ENCODE measurements around the gene NR1H4.

DNA sequence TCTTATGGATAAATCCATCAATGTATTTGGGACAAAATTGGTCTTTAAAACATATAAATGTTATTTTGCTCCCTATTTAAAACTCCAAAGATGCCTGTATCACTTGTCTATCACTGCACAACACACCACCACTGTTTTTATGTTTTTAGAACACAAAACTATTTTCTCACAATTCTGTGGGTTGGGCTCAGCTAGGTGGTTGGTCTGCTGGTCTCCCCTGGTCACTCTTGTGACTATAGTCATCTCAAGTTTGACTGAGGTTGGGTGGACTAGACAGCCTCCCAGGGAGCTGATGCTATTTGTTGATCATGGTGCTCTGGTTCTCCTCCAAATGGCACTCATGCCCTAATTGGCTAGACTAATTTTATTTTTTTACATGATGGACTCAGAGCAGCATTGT, 39.5 kb upstream of the NR1H4 start:
- no peak for TF ChIP-seq TAF1 (conservative IDR thresholded peaks at IDR 0.05)
- no peak for TF ChIP-seq CTCF (IDR thresholded peaks at IDR 0.05; ENCODE audit: low read depth, low read length, missing input control)
- no peak for TF ChIP-seq FOXA1 (IDR thresholded peaks at IDR 0.05)
- TF ChIP-seq ATF3 (IDR thresholded peaks at IDR 0.05): no peak
- TF ChIP-seq, protein P1, sequence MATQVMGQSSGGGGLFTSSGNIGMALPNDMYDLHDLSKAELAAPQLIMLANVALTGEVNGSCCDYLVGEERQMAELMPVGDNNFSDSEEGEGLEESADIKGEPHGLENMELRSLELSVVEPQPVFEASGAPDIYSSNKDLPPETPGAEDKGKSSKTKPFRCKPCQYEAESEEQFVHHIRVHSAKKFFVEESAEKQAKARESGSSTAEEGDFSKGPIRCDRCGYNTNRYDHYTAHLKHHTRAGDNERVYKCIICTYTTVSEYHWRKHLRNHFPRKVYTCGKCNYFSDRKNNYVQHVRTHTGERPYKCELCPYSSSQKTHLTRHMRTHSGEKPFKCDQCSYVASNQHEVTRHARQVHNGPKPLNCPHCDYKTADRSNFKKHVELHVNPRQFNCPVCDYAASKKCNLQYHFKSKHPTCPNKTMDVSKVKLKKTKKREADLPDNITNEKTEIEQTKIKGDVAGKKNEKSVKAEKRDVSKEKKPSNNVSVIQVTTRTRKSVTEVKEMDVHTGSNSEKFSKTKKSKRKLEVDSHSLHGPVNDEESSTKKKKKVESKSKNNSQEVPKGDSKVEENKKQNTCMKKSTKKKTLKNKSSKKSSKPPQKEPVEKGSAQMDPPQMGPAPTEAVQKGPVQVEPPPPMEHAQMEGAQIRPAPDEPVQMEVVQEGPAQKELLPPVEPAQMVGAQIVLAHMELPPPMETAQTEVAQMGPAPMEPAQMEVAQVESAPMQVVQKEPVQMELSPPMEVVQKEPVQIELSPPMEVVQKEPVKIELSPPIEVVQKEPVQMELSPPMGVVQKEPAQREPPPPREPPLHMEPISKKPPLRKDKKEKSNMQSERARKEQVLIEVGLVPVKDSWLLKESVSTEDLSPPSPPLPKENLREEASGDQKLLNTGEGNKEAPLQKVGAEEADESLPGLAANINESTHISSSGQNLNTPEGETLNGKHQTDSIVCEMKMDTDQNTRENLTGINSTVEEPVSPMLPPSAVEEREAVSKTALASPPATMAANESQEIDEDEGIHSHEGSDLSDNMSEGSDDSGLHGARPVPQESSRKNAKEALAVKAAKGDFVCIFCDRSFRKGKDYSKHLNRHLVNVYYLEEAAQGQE (IDR thresholded peaks at IDR 0.05): no peak
